Nephron (organoid): ENCODE data around the gene FLRT2.

Source experiments
- H3K27ac Mint-ChIP-seq, 3 experiments: 2 replicates each; pipeline ENCODE4 v1.8.0; 2020; ENCODE audit warnings: mixed read lengths in 3 of 3, mild to moderate bottlenecking in 2 of 3, moderate library complexity in 1 of 3
- H3K27me3 Mint-ChIP-seq: 2 replicates; pipeline ENCODE4 v1.8.0; 2021; ENCODE audit warnings: low read depth, mild to moderate bottlenecking, moderate library complexity, mixed read lengths
- H3K36me3 Mint-ChIP-seq: 2 replicates; pipeline ENCODE4 v1.8.0; 2020; ENCODE audit warnings: low read depth, mixed read lengths
- H3K4me1 Mint-ChIP-seq: 2 replicates; pipeline ENCODE4 v1.8.0; 2020; ENCODE audit warnings: mixed read lengths
- H3K4me3 Mint-ChIP-seq, 3 experiments: 2 replicates each; pipeline ENCODE4 v1.8.0; 2020; ENCODE audit warnings: mild to moderate bottlenecking in 3 of 3, mixed read lengths in 3 of 3, moderate library complexity in 2 of 3
- H3K9me3 Mint-ChIP-seq: 2 replicates; pipeline ENCODE4 v1.8.0; 2020; ENCODE audit warnings: mixed read lengths
- CTCF ChIP-seq, 3 experiments: fragments of 200-600 bp; sonication (generic); IDR thresholded peaks; one replicate each; pipeline ENCODE4 v1.5.0; 2021; ENCODE audit warnings: antibody characterized with exemption in 3 of 3; ENCODE audit not compliant: unreplicated experiment in 3 of 3

The FLRT2 gene

GRCh38 chr14:85554106-85554505 is 24.2 kb downstream of the FLRT2 start:
- H3K27ac Mint-ChIP-seq: no peak overlapping the region
- peaks cover 95% of the 10 kb centered on the region for H3K36me3 Mint-ChIP-seq
- no peaks in the 10 kb centered on the region for H3K27me3 Mint-ChIP-seq
- no peak overlapping the region for H3K4me3 Mint-ChIP-seq
- TF ChIP-seq CTCF (IDR thresholded peaks at IDR 0.05; ENCODE audit: unreplicated experiment in 3 of 3): no peak
- H3K9me3 Mint-ChIP-seq: peaks cover 3% of the 10 kb centered on the region
- peaks cover 24% of the 10 kb centered on the region for H3K4me1 Mint-ChIP-seq

- Mint-ChIP-seq H3K27me3 (no peaks in the 10 kb centered on the region), H3K36me3 (peaks cover 94% of the 10 kb centered on the region), H3K4me3 (no peak overlapping the region), H3K27ac (no peak overlapping the region), H3K9me3 (peaks cover 3% of the 10 kb centered on the region), H3K4me1 (peaks cover 17% of the 10 kb centered on the region)
- TF ChIP-seq CTCF (IDR thresholded peaks at IDR 0.05; ENCODE audit: unreplicated experiment in 3 of 3): no peak
Observed at GRCh38 chr14:85556267-85556666, 26.3 kb downstream of the FLRT2 start.

- TF ChIP-seq CTCF (IDR thresholded peaks at IDR 0.05; ENCODE audit: unreplicated experiment in 3 of 3): no peak
- Mint-ChIP-seq H3K27ac (no peak overlapping the region), H3K36me3 (peaks cover 94% of the 10 kb centered on the region), H3K9me3 (peaks cover 3% of the 10 kb centered on the region), H3K27me3 (no peaks in the 10 kb centered on the region), H3K4me1 (peaks cover 30% of the 10 kb centered on the region), H3K4me3 (no peak overlapping the region)
Observed at GRCh38 chr14:85558505-85558904, 28.6 kb downstream of the FLRT2 start.

GRCh38 chr14:85562630-85563029 is 32.7 kb downstream of the FLRT2 start:
- H3K4me1 Mint-ChIP-seq: peaks cover 50% of the 10 kb centered on the region
- no peak overlapping the region for H3K27ac Mint-ChIP-seq
- no peak overlapping the region for H3K4me3 Mint-ChIP-seq
- no peaks in the 10 kb centered on the region for H3K9me3 Mint-ChIP-seq
- H3K27me3 Mint-ChIP-seq: no peaks in the 10 kb centered on the region
- TF ChIP-seq CTCF (IDR thresholded peaks at IDR 0.05; ENCODE audit: unreplicated experiment in 3 of 3): no peak
- peaks cover 82% of the 10 kb centered on the region for H3K36me3 Mint-ChIP-seq

GRCh38 chr14:85564841-85565527 is 35.0 kb downstream of the FLRT2 start:
- peaks cover 75% of the 10 kb centered on the region for H3K36me3 Mint-ChIP-seq
- peak overlapping the region; percentile 27 to 49 (median 44) for H3K27ac Mint-ChIP-seq
- no peak for TF ChIP-seq CTCF (IDR thresholded peaks at IDR 0.05; ENCODE audit: unreplicated experiment in 3 of 3)

GRCh38 chr14:85565862-85566296 is 35.9 kb downstream of the FLRT2 start:
- TF ChIP-seq CTCF (IDR thresholded peaks at IDR 0.05; ENCODE audit: unreplicated experiment in 3 of 3): no peak

More at GRCh38 chr14:85564841-85565527, 35.0 kb downstream of the FLRT2 start:
- Mint-ChIP-seq H3K27me3 (no peaks in the 10 kb centered on the region), H3K4me3 (no peak overlapping the region), H3K9me3 (no peaks in the 10 kb centered on the region), H3K4me1 (peaks cover 63% of the 10 kb centered on the region)

More at GRCh38 chr14:85565862-85566296, 35.9 kb downstream of the FLRT2 start:
- Mint-ChIP-seq H3K27me3 (no peaks in the 10 kb centered on the region), H3K36me3 (peaks cover 74% of the 10 kb centered on the region), H3K4me3 (no peak overlapping the region), H3K4me1 (peaks cover 65% of the 10 kb centered on the region), H3K9me3 (no peaks in the 10 kb centered on the region), H3K27ac (peak overlapping the region; percentile 11 to 52 (median 44))
